PC-3 (cell line): Measurements from ENCODE around the gene FBXO10.
"Not testable (repeated sequence)": the region's sequence is repeated elsewhere in the genome, so short reads cannot be mapped to it uniquely, and the experiment has no call there.

Experiments used
- CTCF ChIP-seq: fragments of 300-600 bp; sonication (generic); conservative IDR thresholded peaks from 2 replicates; pipeline ENCODE4 v1.5.1; 2017; ENCODE audit warnings: antibody characterized with exemption, low read depth, mild to moderate bottlenecking, low read length
- EZH2 ChIP-seq: fragments of 300-600 bp; sonication (generic); IDR thresholded peaks from one replicate; pipeline ENCODE4 v1.6.1; 2017; ENCODE audit warnings: antibody characterized with exemption, mild to moderate bottlenecking, low read length; ENCODE audit not compliant: unreplicated experiment
- EZH2phosphoT487 ChIP-seq: fragments of 300-600 bp; sonication (generic); IDR thresholded peaks from 2 replicates; pipeline ENCODE4 v1.6.1; 2018; ENCODE audit warnings: mild to moderate bottlenecking, antibody characterized with exemption, low read length, borderline replicate concordance

- TF ChIP-seq EZH2phosphoT487, CTCF, EZH2: not testable (repeated sequence)
These were observed 102.2 kb downstream of the FBXO10 start for GRCh38 chr9:37473982-37474381.
